Astrocyte (in vitro differentiated cells and primary cell): ENCODE measurements around the gene SNX11. TPM values are rescaled to one million over a fixed set of nuclear protein-coding genes. Genes with fewer than 3 reads are reported as not detected.
A peak's percentile ranks its signal among the peaks of the same experiment; 100 is the strongest.

Source experiments
- DNase-seq: peaks from one replicate; pipeline ENCODE4 v3.0.0-alpha.2; 2010; ENCODE audit warnings: low read depth
- FAIRE-seq: peaks from 2 replicates; lab custom pipeline; 2011; peaks lifted over from hg19 to GRCh38; lab: Jason Lieb, UNC
- H2AFZ ChIP-seq: 2 replicates; pipeline ENCODE4 v1.6.0; 2012; ENCODE audit warnings: low read depth, low read length, inconsistent platforms
- H3K27ac ChIP-seq: 2 replicates; pipeline ENCODE4 v1.5.1; 2011; ENCODE audit warnings: low read depth, low read length, inconsistent platforms
- H3K27me3 ChIP-seq: 2 replicates; pipeline ENCODE4 v1.6.0; 2011; ENCODE audit warnings: low read length, inconsistent platforms; ENCODE audit not compliant: insufficient read depth
- H3K36me3 ChIP-seq: 2 replicates; pipeline ENCODE4 v1.5.1; 2011; ENCODE audit warnings: low read length, inconsistent platforms; ENCODE audit not compliant: insufficient read depth
- H3K4me1 ChIP-seq: 2 replicates; pipeline ENCODE4 v1.5.1; 2011; ENCODE audit warnings: low read length, inconsistent platforms; ENCODE audit not compliant: insufficient read depth
- H3K4me2 ChIP-seq: 2 replicates; pipeline ENCODE4 v1.6.0; 2012; ENCODE audit warnings: low read length, inconsistent platforms
- H3K4me3 ChIP-seq: 2 replicates; pipeline ENCODE4 v1.5.1; 2011; ENCODE audit warnings: low read depth, mild to moderate bottlenecking, low read length, inconsistent platforms; ENCODE audit not compliant: insufficient read depth
- H3K79me2 ChIP-seq: 2 replicates; pipeline ENCODE4 v1.6.0; 2012; ENCODE audit warnings: mild to moderate bottlenecking, low read length, inconsistent platforms; ENCODE audit not compliant: insufficient read depth
- H3K9ac ChIP-seq: 2 replicates; pipeline ENCODE4 v1.6.0; 2012; ENCODE audit warnings: mild to moderate bottlenecking, low read length, inconsistent platforms
- H3K9me3 ChIP-seq: 2 replicates; pipeline ENCODE4 v1.5.1; 2012; ENCODE audit warnings: low read depth, mild to moderate bottlenecking, low read length, inconsistent platforms; ENCODE audit not compliant: insufficient read depth
- H4K20me1 ChIP-seq: 2 replicates; pipeline ENCODE4 v1.6.0; 2012; ENCODE audit warnings: low read length, inconsistent platforms; ENCODE audit not compliant: insufficient read depth
- H3K27ac Mint-ChIP-seq: one replicate; pipeline ENCODE4 v1.8.0; 2021; ENCODE audit warnings: mild to moderate bottlenecking, mixed read lengths; ENCODE audit not compliant: unreplicated experiment
- H3K27me3 Mint-ChIP-seq: one replicate; pipeline ENCODE4 v1.8.0; 2021; ENCODE audit warnings: low read depth, mixed read lengths; ENCODE audit not compliant: unreplicated experiment
- H3K36me3 Mint-ChIP-seq: one replicate; pipeline ENCODE4 v1.8.0; 2021; ENCODE audit warnings: low read depth, mixed read lengths; ENCODE audit not compliant: unreplicated experiment
- H3K4me1 Mint-ChIP-seq: one replicate; pipeline ENCODE4 v1.8.0; 2021; ENCODE audit warnings: low read depth, mixed read lengths; ENCODE audit not compliant: unreplicated experiment
- H3K4me3 Mint-ChIP-seq: one replicate; pipeline ENCODE4 v1.8.0; 2021; ENCODE audit warnings: mild to moderate bottlenecking, moderate library complexity, mixed read lengths; ENCODE audit not compliant: unreplicated experiment
- H3K9me3 Mint-ChIP-seq: one replicate; pipeline ENCODE4 v1.8.0; 2021; ENCODE audit warnings: mild to moderate bottlenecking, mixed read lengths; ENCODE audit not compliant: unreplicated experiment
- CTCF ChIP-seq: IDR thresholded peaks from 2 replicates; pipeline ENCODE4 v1.5.1; 2011; ENCODE audit warnings: low read depth, mild to moderate bottlenecking, inconsistent platforms, low read length, moderate library complexity; ENCODE audit not compliant: insufficient read depth
- EZH2 ChIP-seq: IDR thresholded peaks from 2 replicates; pipeline ENCODE4 v1.6.1; 2012; ENCODE audit warnings: mild to moderate bottlenecking, low read length, inconsistent platforms; ENCODE audit not compliant: insufficient read depth
- total RNA-seq: library from RNA; stranded (reverse); gene quantifications from 2 replicates; pipeline ENCODE4 v1.2.1, GENCODE V29; 2021

SNX11 gene
- total RNA-seq, 1 donor from 2014 or later: 33.3 TPM

- no peaks in the 10 kb centered on the region for H3K9me3 Mint-ChIP-seq
- no peak overlapping the region for H3K4me3 ChIP-seq
- no peak overlapping the region for H3K4me2 ChIP-seq
- no peak overlapping the region for H2AFZ ChIP-seq
- DNase-seq: no peak
- FAIRE-seq: no peak
- no peaks in the 10 kb centered on the region for H3K36me3 ChIP-seq
- H3K27me3 Mint-ChIP-seq: peaks cover 4% of the 10 kb centered on the region
- no peaks in the 10 kb centered on the region for H3K36me3 Mint-ChIP-seq
- H3K4me3 Mint-ChIP-seq: no peak overlapping the region
- no peaks in the 10 kb centered on the region for H3K79me2 ChIP-seq
- no peak overlapping the region for H3K27ac Mint-ChIP-seq
- H3K4me1 ChIP-seq: peaks cover 4% of the 10 kb centered on the region
- H4K20me1 ChIP-seq: no peaks in the 10 kb centered on the region
- TF ChIP-seq EZH2: no peak
- no peak for TF ChIP-seq CTCF
- H3K27ac ChIP-seq: no peak overlapping the region
- H3K9me3 ChIP-seq: no peaks in the 10 kb centered on the region
- H3K4me1 Mint-ChIP-seq: peaks cover 1% of the 10 kb centered on the region
- H3K27me3 ChIP-seq: peaks cover 6% of the 10 kb centered on the region
- no peak overlapping the region for H3K9ac ChIP-seq
These were observed 24.8 kb downstream of the SNX11 start for GRCh38 chr17:48132385-48132784.

GRCh38 chr17:48134912-48135480, 27.4 kb downstream of the SNX11 start:
- H3K4me3 ChIP-seq: no peak overlapping the region
- no peak for FAIRE-seq
- peaks cover 5% of the 10 kb centered on the region for H3K4me1 Mint-ChIP-seq

More at GRCh38 chr17:48134912-48135480, 27.4 kb downstream of the SNX11 start:
- TF ChIP-seq CTCF (peak; percentile 10), EZH2 (no peak)
- Histone ChIP-seq H3K9me3 (no peaks in the 10 kb centered on the region), H3K79me2 (no peaks in the 10 kb centered on the region), H3K36me3 (no peaks in the 10 kb centered on the region), H3K4me2 (no peak overlapping the region), H3K27ac (no peak overlapping the region), H4K20me1 (no peaks in the 10 kb centered on the region), H2AFZ (no peak overlapping the region), H3K9ac (no peak overlapping the region), H3K4me1 (no peaks in the 10 kb centered on the region), H3K27me3 (peaks cover 18% of the 10 kb centered on the region)
- Mint-ChIP-seq H3K27me3 (peaks cover 10% of the 10 kb centered on the region), H3K9me3 (no peaks in the 10 kb centered on the region), H3K36me3 (no peaks in the 10 kb centered on the region), H3K4me3 (no peak overlapping the region), H3K27ac (no peak overlapping the region)
- no peak for DNase-seq
